ENCODE results near the gene ADAM11. TPM values are rescaled to one million over a fixed set of nuclear protein-coding genes. Genes with fewer than 3 reads are reported as not detected.

The ADAM11 gene
- total and polyA plus RNA-seq, 2 of the 8 experiments (the other 6 are each of a cell fraction or from before 2014, with no cell fraction given): 2.3 to 2.9 TPM

- TF ChIP-seq JUN (IDR thresholded peaks at IDR 0.05; ENCODE audit: low read depth, low read length): no peak
- TF ChIP-seq ATF3 (IDR thresholded peaks at IDR 0.05; ENCODE audit: insufficient read depth, low read depth, low read length): no peak
Observed at GRCh38 chr17:44827863-44828262, 69.1 kb downstream of the ADAM11 start (continued).

Measured in H1 (cell line).